Neuronal stem cell (in vitro differentiated cells): Measurements from ENCODE around the gene TOM1L2.
A peak's percentile ranks its signal among the peaks of the same experiment; 100 is the strongest.

Experiments
- DNase-seq: peaks from one replicate; pipeline ENCODE4 v3.0.0-alpha.2; 2013; ENCODE audit warnings: low spot score
- H2AFZ ChIP-seq: one replicate; pipeline ENCODE4 v1.6.1; 2013; ENCODE audit warnings: mild to moderate bottlenecking, low read length, inconsistent platforms
- H2AK5ac ChIP-seq: 2 replicates; pipeline ENCODE4 v1.6.1; 2013; ENCODE audit warnings: low read depth, mild to moderate bottlenecking, inconsistent platforms, low read length, moderate library complexity, mixed read lengths
- H2BK120ac ChIP-seq: 2 replicates; pipeline ENCODE4 v1.6.1; 2013; ENCODE audit warnings: low read depth, mild to moderate bottlenecking, inconsistent platforms, low read length, moderate library complexity, mixed read lengths
- H2BK12ac ChIP-seq: one replicate; pipeline ENCODE4 v1.6.1; 2013; ENCODE audit warnings: low read length, inconsistent platforms
- H2BK15ac ChIP-seq: 2 replicates; pipeline ENCODE4 v1.6.1; 2013; ENCODE audit warnings: mild to moderate bottlenecking, low read length, inconsistent platforms, mixed read lengths
- H2BK5ac ChIP-seq: one replicate; pipeline ENCODE4 v1.6.1; 2013; ENCODE audit warnings: inconsistent platforms, mild to moderate bottlenecking, low read length, moderate library complexity
- H3K14ac ChIP-seq: one replicate; pipeline ENCODE4 v1.6.1; 2013; ENCODE audit warnings: low read length, inconsistent platforms
- H3K18ac ChIP-seq: 2 replicates; pipeline ENCODE4 v1.6.1; 2013; ENCODE audit warnings: low read length, inconsistent platforms
- H3K23ac ChIP-seq: 2 replicates; pipeline ENCODE4 v1.6.1; 2013; ENCODE audit warnings: low read depth, mild to moderate bottlenecking, mixed read lengths, low read length, inconsistent platforms; ENCODE audit not compliant: poor library complexity
- H3K27ac ChIP-seq: replicated peaks from 3 replicates; pipeline ENCODE4 v1.5.1; 2013; ENCODE audit warnings: low read length, inconsistent platforms
- H3K27me3 ChIP-seq, 3 experiments: 2 replicates each; pipeline ENCODE4 v1.6.1; 2013; ENCODE audit warnings: low read length in 3 of 3, mild to moderate bottlenecking in 2 of 3, inconsistent platforms in 1 of 3, low read depth in 1 of 3, mixed read lengths in 1 of 3, moderate library complexity in 1 of 3; ENCODE audit not compliant: control insufficient read depth in 3 of 3, insufficient read depth in 3 of 3
- H3K36me3 ChIP-seq, 2 donors: replicated peaks in 1 of 2; 2 replicates each; pipeline ENCODE4 v1.6.1; 2013; ENCODE audit warnings: low read length in 2 of 2; ENCODE audit not compliant: control insufficient read depth in 2 of 2, insufficient read depth in 2 of 2
- H3K4ac ChIP-seq: 2 replicates; pipeline ENCODE4 v1.6.1; 2013; ENCODE audit warnings: inconsistent platforms, mild to moderate bottlenecking, low read length, moderate library complexity
- H3K4me1 ChIP-seq, 2 donors: 1 replicate in 1 of 2; 2 replicates in 1 of 2; pipeline ENCODE4 v1.6.1; 2013; ENCODE audit warnings: low read length in 2 of 2, low read depth in 1 of 2; ENCODE audit not compliant: control insufficient read depth in 2 of 2, insufficient read depth in 1 of 2
- H3K4me2 ChIP-seq: one replicate; pipeline ENCODE4 v1.6.1; 2013; ENCODE audit warnings: mild to moderate bottlenecking, low read length, inconsistent platforms; ENCODE audit not compliant: insufficient read depth, poor library complexity, severe bottlenecking
- H3K4me3 ChIP-seq, 2 donors: 2 replicates each; pipeline ENCODE4 v1.5.1; 2013; ENCODE audit warnings: low read length in 2 of 2, mild to moderate bottlenecking in 2 of 2, inconsistent platforms in 1 of 2, moderate library complexity in 1 of 2
- H3K79me1 ChIP-seq: one replicate; pipeline ENCODE4 v1.6.1; 2013; ENCODE audit warnings: low read depth, mild to moderate bottlenecking, inconsistent platforms, low read length, moderate library complexity
- H3K9ac ChIP-seq: one replicate; pipeline ENCODE4 v1.6.1; 2013; ENCODE audit warnings: mild to moderate bottlenecking, low read depth, low read length, inconsistent platforms; ENCODE audit not compliant: poor library complexity
- H3K9me3 ChIP-seq, 2 donors: replicated peaks in 1 of 2; 2 replicates each; pipeline versions ENCODE3 to v1.6.1; 2013; ENCODE audit warnings: low read length in 2 of 2, mild to moderate bottlenecking in 2 of 2, inconsistent platforms in 1 of 2, low read depth in 1 of 2, mixed read lengths in 1 of 2, moderate library complexity in 1 of 2; ENCODE audit not compliant: control insufficient read depth in 2 of 2, insufficient read depth in 1 of 2
- H4K8ac ChIP-seq: one replicate; pipeline ENCODE4 v1.6.1; 2013; ENCODE audit warnings: low read depth, mild to moderate bottlenecking, inconsistent platforms, low read length, moderate library complexity
- H4K91ac ChIP-seq: one replicate; pipeline ENCODE4 v1.6.1; 2013; ENCODE audit warnings: low read length, low read depth, mild to moderate bottlenecking, inconsistent platforms; ENCODE audit not compliant: poor library complexity
- WGBS, 2 donors: extraction: QIAGEN DNeasy Blood & Tissue Kit; methylation state at CpG; one replicate each; pipeline ENCODE4 v1.1.7; 2013; ENCODE audit warnings: missing lambda C conversion rate in 2 of 2, mixed read lengths in 1 of 2; ENCODE audit not compliant: insufficient read length in 2 of 2, insufficient replicate concordance in 1 of 2; ENCODE audit errors: extremely low coverage in 2 of 2; 5-methylcytosine and 5-hydroxymethylcytosine counted together

Gene TOM1L2

DNA sequence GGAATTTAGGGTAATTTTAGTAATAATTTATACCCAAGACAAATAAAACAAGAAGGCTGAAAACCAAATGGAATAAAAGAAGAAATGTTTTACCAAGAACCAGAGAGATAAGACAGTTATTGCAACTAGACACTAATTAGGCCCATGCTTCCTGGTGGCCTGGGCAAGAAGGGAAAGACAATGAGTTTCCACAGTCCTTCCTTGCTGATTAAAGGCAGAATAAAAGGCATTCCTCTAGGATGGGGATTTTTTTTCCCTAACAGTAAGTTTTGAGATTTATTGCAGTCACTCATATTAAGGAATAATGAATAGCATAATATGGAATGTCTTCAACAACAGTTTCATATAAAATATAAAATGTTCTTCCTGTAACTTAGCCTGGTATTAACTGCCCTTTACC is 41.5 kb downstream of the TOM1L2 start:
- Histone ChIP-seq H2BK12ac (no peak overlapping the region), H2BK15ac (no peak overlapping the region), H3K9ac (no peak overlapping the region), H4K91ac (no peak overlapping the region), H4K8ac (no peak overlapping the region), H3K4me1 (peaks cover 25 to 41% of the 10 kb centered on the region in 2 donors), H2BK5ac (no peak overlapping the region), H2AK5ac (no peak overlapping the region), H3K9me3 (no peaks in the 10 kb centered on the region), H3K23ac (no peak overlapping the region), H3K36me3 (no peaks in the 10 kb centered on the region), H3K4me3 (no peak overlapping the region), H3K27ac (no peak overlapping the region), H2BK120ac (no peak overlapping the region), H3K14ac (no peak overlapping the region), H3K18ac (no peak overlapping the region), H2AFZ (no peak overlapping the region), H3K79me1 (no peaks in the 10 kb centered on the region), H3K4ac (no peak overlapping the region), H3K4me2 (no peak overlapping the region), H3K27me3 (no peaks in the 10 kb centered on the region)
- DNase-seq = no peak

DNA sequence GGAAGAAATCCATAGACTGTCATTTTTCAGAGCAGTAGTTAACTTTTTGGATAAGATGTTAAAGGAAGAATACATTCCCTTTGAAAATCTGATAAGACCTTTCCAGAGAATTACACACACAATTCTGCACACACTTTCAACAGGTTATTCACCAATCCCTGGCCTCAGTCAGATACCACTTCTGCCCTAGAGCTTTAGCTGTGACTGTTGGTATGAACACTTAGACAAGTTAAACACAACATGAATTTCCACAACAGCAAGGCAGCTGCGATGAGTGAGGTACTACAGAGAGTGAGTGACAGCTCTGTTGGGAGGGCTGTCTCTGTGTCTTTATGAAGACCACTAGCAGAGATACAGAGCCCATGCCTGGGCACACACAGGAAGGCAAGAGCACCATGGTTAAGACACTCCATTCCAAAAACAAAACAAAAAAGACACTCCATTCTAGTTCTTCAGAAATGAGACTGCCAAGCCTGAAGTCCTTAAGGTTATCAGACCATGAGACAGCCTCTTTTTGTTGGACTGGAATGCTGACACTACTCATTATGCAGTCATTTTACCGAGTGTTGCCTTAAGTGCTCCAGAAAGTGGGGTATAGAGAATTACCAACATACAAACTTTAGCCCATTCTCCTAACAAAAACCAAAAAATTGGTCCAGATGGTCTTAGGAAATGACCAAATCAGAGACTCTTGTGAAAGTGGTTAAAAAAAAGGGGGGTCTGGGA is 42.4 kb downstream of the TOM1L2 start:
- H4K8ac ChIP-seq = no peak overlapping the region
- no peak overlapping the region for H2BK12ac ChIP-seq
- no peak overlapping the region for H3K23ac ChIP-seq
- no peak overlapping the region for H2BK5ac ChIP-seq
- WGBS, 2 donors = no CpG with 5 or more reads among the region's 2 CpGs
- DNase-seq = no peak
- H3K14ac ChIP-seq = no peak overlapping the region
- H2BK120ac ChIP-seq = no peak overlapping the region
- H2AK5ac ChIP-seq = no peak overlapping the region
- H3K27me3 ChIP-seq = no peaks in the 10 kb centered on the region
- H2BK15ac ChIP-seq = no peak overlapping the region
- H3K4me1 ChIP-seq = peaks cover 19 to 32% of the 10 kb centered on the region in 2 donors
- no peak overlapping the region for H4K91ac ChIP-seq
- H3K4me2 ChIP-seq = no peak overlapping the region
- no peak overlapping the region for H3K27ac ChIP-seq
- no peak overlapping the region for H3K4ac ChIP-seq
- H3K79me1 ChIP-seq = no peaks in the 10 kb centered on the region
- H3K9ac ChIP-seq = no peak overlapping the region
- no peaks in the 10 kb centered on the region for H3K9me3 ChIP-seq
- no peak overlapping the region for H3K18ac ChIP-seq
- H2AFZ ChIP-seq = no peak overlapping the region
- no peak overlapping the region for H3K4me3 ChIP-seq
- H3K36me3 ChIP-seq = no peaks in the 10 kb centered on the region

DNA sequence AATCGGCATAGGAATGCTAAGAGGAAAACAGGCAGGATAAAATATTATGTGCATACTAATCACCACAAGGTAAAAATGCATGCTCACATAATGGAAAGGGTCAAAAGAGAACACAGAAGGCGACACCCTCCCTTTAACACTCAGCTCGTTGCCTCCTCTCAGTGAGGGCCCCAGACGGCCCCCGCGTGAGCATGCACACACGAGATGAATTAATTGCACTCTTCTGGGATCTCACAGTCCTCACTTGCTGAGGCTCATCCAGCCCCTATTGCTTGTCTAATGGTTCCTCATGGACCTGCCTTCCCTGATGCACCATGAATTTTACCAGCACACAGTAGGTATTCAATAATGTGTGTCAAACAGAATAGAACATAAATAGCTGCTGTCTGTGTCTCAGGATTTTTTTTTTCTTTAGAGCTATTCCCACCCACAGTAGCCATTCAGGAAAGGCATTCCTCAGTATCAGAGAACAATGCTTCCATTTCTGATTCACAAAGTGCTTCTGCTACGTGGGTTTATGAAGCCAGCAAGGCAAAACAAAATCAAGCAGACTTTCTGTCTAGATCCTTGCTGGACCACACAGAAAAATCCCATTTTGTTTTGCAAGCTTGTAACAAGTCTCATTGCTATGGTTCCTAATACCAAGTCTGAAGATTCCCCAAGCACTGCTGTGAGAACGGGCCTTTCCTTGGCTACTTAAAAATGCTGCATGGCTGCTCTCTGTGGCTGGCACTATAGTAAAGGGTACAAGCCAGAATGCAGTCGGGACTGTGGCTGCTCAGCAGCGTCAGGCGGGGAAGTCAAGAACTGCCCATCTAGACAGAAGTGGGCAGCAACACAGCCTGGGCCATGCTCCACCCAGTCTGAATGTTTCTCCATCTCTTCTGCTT is 43.6 kb downstream of the TOM1L2 start:
- Histone ChIP-seq H3K4me1 (peaks cover 16 to 28% of the 10 kb centered on the region in 2 donors), H4K8ac (no peak overlapping the region), H3K27me3 (no peaks in the 10 kb centered on the region), H3K4me3 (no peak overlapping the region), H3K79me1 (no peaks in the 10 kb centered on the region), H3K36me3 (no peaks in the 10 kb centered on the region), H3K9ac (no peak overlapping the region), H3K27ac (peak overlapping the region; percentile 41), H3K4me2 (no peak overlapping the region), H2AK5ac (no peak overlapping the region), H3K18ac (peak overlapping the region; percentile 11), H2BK15ac (no peak overlapping the region), H2BK12ac (no peak overlapping the region), H4K91ac (no peak overlapping the region), H2BK5ac (no peak overlapping the region), H2AFZ (peak overlapping the region; percentile 8), H3K14ac (no peak overlapping the region), H3K4ac (no peak overlapping the region), H3K23ac (no peak overlapping the region), H3K9me3 (no peaks in the 10 kb centered on the region), H2BK120ac (no peak overlapping the region)
- DNase-seq = no peak
- WGBS, 2 donors = no CpG with 5 or more reads among the region's 12 CpGs

DNA sequence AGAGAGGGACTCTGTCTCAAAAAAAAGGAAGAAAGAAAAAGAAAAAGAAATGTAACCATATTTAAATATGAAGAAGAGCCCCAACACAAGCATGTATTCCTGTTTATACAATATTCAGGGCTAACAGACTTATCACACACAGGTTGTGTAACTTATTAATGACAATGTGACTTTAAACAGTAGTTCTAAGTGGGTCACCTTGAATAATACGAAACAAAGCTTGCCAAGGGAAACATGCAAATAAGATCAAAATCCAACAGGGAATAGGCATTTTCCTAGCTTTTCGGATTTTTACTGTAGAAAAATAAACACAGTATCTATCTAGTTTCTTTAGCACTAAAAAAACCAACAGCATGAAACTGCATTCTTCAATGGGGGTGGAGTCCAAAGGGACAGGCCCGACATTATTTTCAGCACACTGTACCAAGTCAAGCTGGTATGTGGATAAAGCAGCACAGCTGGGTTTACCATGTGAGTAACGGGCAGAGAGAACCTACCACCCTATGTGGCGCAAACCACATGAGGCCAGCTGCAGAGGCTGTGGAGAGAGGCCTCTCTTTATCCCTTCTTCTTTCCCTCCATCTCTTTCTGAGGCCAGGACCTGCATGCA is 45.3 kb downstream of the TOM1L2 start:
- WGBS, 2 donors = no CpG with 5 or more reads among the region's 5 CpGs
- no peak overlapping the region for H2AFZ ChIP-seq
- no peak overlapping the region for H2BK120ac ChIP-seq
- no peaks in the 10 kb centered on the region for H3K27me3 ChIP-seq
- DNase-seq = no peak
- peaks cover 26 to 36% of the 10 kb centered on the region in 2 donors for H3K4me1 ChIP-seq
- no peak overlapping the region for H2AK5ac ChIP-seq
- no peak overlapping the region for H3K4me2 ChIP-seq
- H3K36me3 ChIP-seq = no peaks in the 10 kb centered on the region
- H3K4ac ChIP-seq = no peak overlapping the region
- no peaks in the 10 kb centered on the region for H3K79me1 ChIP-seq
- H4K8ac ChIP-seq = no peak overlapping the region
- no peak overlapping the region for H3K4me3 ChIP-seq
- no peak overlapping the region for H3K18ac ChIP-seq
- no peak overlapping the region for H3K9ac ChIP-seq
- H3K9me3 ChIP-seq = no peaks in the 10 kb centered on the region
- no peak overlapping the region for H2BK5ac ChIP-seq
- no peak overlapping the region for H3K27ac ChIP-seq
- no peak overlapping the region for H2BK15ac ChIP-seq
- H2BK12ac ChIP-seq = no peak overlapping the region
- H4K91ac ChIP-seq = no peak overlapping the region
- no peak overlapping the region for H3K14ac ChIP-seq
- H3K23ac ChIP-seq = no peak overlapping the region
